ENCODE data around the gene ARHGAP42.

The ARHGAP42 gene

DNA sequence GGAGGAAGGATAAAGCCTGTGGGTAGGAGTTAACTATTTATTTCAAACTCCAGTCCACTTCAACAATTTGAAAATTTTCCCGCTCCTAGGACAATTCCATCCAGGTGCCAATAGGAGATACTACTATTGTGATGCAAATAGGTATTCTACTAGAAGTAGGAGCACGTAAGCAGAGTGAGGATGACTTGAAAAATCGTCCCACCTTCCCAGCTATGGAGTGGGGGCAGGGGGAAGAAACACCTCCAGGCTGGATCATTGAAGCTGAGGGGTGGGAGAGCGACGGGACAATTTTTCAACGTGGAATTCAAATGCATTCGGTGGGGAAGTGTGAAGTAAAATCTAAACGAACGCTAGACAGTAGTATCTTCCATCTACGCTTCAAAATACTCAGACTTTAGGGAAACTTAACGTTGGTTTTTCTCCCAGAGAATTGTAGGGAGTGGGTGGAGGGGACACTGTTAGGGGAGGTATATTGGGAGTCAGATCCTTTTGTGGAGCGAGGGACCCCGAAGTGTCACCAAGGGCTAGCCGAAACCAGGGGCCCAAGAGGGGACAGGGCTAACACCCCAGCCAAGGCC lies 523 bp upstream of the ARHGAP42 start:
- Histone ChIP-seq H3K27me3 (ENCODE audit: insufficient read depth, low read length, poor library complexity) (no peaks in the 10 kb centered on the region), H3K9me3 (ENCODE audit: insufficient read depth, low read length, severe bottlenecking) (no peaks in the 10 kb centered on the region), H3K9ac (ENCODE audit: low read depth, low read length) (peak overlapping the region; percentile 76), H3K79me2 (ENCODE audit: insufficient read depth, low read length) (no peaks in the 10 kb centered on the region), H3K4me3 (ENCODE audit: low read depth in 1 of 2, low read length in 2 of 2) (peak overlapping the region; percentile 55 to 74; a peak in 3 of 4 replicates), H3K27ac (ENCODE audit: low read length) (no peak overlapping the region), H2AFZ (ENCODE audit: low read depth, low read length) (peak overlapping the region; percentile 83), H3K4me2 (ENCODE audit: insufficient read depth, low read length) (peak overlapping the region; percentile 66), H4K20me1 (ENCODE audit: insufficient read depth, low read length) (no peaks in the 10 kb centered on the region), H3K36me3 (ENCODE audit: insufficient read depth, low read length) (no peaks in the 10 kb centered on the region), H3K4me1 (ENCODE audit: insufficient read depth, low read length) (peaks cover 27% of the 10 kb centered on the region)
- no peak for TF ChIP-seq EZH2 (IDR thresholded peaks at IDR 0.05; ENCODE audit: borderline replicate concordance, low read depth, low read length, severe bottlenecking)
- TF ChIP-seq, protein P1, sequence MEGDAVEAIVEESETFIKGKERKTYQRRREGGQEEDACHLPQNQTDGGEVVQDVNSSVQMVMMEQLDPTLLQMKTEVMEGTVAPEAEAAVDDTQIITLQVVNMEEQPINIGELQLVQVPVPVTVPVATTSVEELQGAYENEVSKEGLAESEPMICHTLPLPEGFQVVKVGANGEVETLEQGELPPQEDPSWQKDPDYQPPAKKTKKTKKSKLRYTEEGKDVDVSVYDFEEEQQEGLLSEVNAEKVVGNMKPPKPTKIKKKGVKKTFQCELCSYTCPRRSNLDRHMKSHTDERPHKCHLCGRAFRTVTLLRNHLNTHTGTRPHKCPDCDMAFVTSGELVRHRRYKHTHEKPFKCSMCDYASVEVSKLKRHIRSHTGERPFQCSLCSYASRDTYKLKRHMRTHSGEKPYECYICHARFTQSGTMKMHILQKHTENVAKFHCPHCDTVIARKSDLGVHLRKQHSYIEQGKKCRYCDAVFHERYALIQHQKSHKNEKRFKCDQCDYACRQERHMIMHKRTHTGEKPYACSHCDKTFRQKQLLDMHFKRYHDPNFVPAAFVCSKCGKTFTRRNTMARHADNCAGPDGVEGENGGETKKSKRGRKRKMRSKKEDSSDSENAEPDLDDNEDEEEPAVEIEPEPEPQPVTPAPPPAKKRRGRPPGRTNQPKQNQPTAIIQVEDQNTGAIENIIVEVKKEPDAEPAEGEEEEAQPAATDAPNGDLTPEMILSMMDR (IDR thresholded peaks at IDR 0.05; ENCODE audit: borderline replicate concordance, extremely low read depth, low read length, poor library complexity, severe bottlenecking), result no peak
- ATAC-seq (ENCODE audit: insufficient read depth, low read depth), result no peak
- no peak for DNase-seq

DNA sequence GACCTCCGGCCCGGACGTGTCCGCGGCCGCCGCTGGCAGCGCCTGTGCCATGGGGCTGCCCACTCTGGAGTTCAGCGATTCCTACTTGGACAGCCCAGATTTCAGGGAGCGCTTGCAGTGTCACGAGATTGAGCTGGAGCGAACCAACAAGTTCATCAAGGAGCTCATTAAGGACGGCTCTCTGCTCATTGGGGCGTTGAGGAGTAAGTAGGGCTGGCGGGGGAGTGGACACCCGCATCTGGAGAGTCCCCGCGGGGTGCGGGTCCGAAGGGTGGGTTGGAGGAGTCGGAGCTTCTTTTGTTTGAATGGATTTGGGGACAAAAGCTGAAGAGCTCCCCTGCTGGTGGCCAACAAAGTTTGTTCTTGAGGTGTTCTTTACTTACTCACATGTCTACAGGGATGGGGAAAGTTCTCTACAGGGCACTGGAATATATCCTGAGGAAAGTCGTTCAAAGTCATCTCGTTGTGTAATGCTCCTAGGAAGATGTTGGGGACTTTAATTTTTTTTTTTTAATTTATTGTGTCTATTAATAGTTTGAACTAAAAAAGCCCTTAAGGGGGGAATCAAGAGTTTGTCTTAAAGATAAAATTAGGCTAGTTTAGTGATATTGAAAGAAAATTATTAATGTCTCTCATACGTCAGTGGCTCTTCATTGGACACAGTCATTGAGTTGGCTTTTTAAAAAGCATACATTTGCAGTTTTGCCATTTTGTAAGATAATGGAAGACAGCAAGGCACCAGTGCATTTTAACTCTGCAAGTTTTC lies 725 bp downstream of the ARHGAP42 start:
- peak; percentile 68 for DNase-seq
- Histone ChIP-seq H2AFZ (ENCODE audit: low read depth, low read length) (peak overlapping the region; percentile 83), H3K9ac (ENCODE audit: low read depth, low read length) (peak overlapping the region; percentile 76), H3K4me1 (ENCODE audit: insufficient read depth, low read length) (peaks cover 24% of the 10 kb centered on the region), H3K4me2 (ENCODE audit: insufficient read depth, low read length) (peak overlapping the region; percentile 66), H3K4me3 (ENCODE audit: low read depth in 1 of 2, low read length in 2 of 2) (peak overlapping the region; percentile 55 to 74; a peak in 3 of 4 replicates), H3K9me3 (ENCODE audit: insufficient read depth, low read length, severe bottlenecking) (no peaks in the 10 kb centered on the region), H3K36me3 (ENCODE audit: insufficient read depth, low read length) (no peaks in the 10 kb centered on the region), H3K79me2 (ENCODE audit: insufficient read depth, low read length) (no peaks in the 10 kb centered on the region), H4K20me1 (ENCODE audit: insufficient read depth, low read length) (no peaks in the 10 kb centered on the region), H3K27ac (ENCODE audit: low read length) (peak overlapping the region; percentile 70), H3K27me3 (ENCODE audit: insufficient read depth, low read length, poor library complexity) (no peaks in the 10 kb centered on the region)
- ATAC-seq (ENCODE audit: insufficient read depth, low read depth), result peak; percentile 75
- TF ChIP-seq, protein P1 (IDR thresholded peaks at IDR 0.05; ENCODE audit: borderline replicate concordance, extremely low read depth, low read length, poor library complexity, severe bottlenecking), result peak; percentile 71
- no peak for TF ChIP-seq EZH2 (IDR thresholded peaks at IDR 0.05; ENCODE audit: borderline replicate concordance, low read depth, low read length, severe bottlenecking)

DNA sequence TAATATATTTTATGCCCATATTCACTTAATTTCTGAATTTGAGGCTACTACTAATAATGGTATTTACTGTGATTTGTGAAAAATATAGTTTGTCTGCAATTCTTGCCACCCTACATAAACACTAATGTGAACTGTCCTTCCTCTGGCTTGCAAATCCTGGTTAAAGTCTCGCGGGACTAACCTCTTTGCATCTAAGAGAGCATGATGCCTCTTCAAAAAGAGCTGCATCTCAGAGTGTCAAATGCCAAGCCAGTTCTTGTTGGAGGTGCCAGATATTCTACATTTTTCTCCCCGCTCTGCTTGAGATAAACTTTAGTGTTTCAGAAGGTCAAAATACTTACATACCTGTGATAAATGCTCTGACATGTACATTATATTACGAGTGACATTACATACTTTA lies 2.1 kb downstream of the ARHGAP42 start:
- Histone ChIP-seq H3K9ac (ENCODE audit: low read depth, low read length) (no peak overlapping the region), H3K4me1 (ENCODE audit: insufficient read depth, low read length) (peaks cover 24% of the 10 kb centered on the region), H3K79me2 (ENCODE audit: insufficient read depth, low read length) (no peaks in the 10 kb centered on the region), H3K4me3 (ENCODE audit: low read depth in 1 of 2, low read length in 2 of 2) (peak overlapping the region in 1 of 2 experiments; percentile 74; a peak in 1 of 4 replicates), H3K4me2 (ENCODE audit: insufficient read depth, low read length) (peak overlapping the region; percentile 66; the same call in 1 of the 2 replicates), H4K20me1 (ENCODE audit: insufficient read depth, low read length) (no peaks in the 10 kb centered on the region), H3K27ac (ENCODE audit: low read length) (no peak overlapping the region), H3K27me3 (ENCODE audit: insufficient read depth, low read length, poor library complexity) (no peaks in the 10 kb centered on the region), H3K9me3 (ENCODE audit: insufficient read depth, low read length, severe bottlenecking) (no peaks in the 10 kb centered on the region), H2AFZ (ENCODE audit: low read depth, low read length) (no peak overlapping the region), H3K36me3 (ENCODE audit: insufficient read depth, low read length) (no peaks in the 10 kb centered on the region)
- TF ChIP-seq, protein P1 (IDR thresholded peaks at IDR 0.05; ENCODE audit: borderline replicate concordance, extremely low read depth, low read length, poor library complexity, severe bottlenecking), result no peak
- no peak for TF ChIP-seq EZH2 (IDR thresholded peaks at IDR 0.05; ENCODE audit: borderline replicate concordance, low read depth, low read length, severe bottlenecking)
- no peak for ATAC-seq (ENCODE audit: insufficient read depth, low read depth)
- DNase-seq, result no peak

All from DND-41 (cell line).